ENCODE results near the gene RCL1.
"Not testable (repeated sequence)": the region's sequence is repeated elsewhere in the genome, so short reads cannot be mapped to it uniquely, and the experiment has no call there.

The RCL1 gene

GRCh38 chr9:4883326-4883873 lies 90.7 kb downstream of the RCL1 start:
- DNase-seq (ENCODE audit: low spot score) (no peak), FAIRE-seq (no peak)

DNA sequence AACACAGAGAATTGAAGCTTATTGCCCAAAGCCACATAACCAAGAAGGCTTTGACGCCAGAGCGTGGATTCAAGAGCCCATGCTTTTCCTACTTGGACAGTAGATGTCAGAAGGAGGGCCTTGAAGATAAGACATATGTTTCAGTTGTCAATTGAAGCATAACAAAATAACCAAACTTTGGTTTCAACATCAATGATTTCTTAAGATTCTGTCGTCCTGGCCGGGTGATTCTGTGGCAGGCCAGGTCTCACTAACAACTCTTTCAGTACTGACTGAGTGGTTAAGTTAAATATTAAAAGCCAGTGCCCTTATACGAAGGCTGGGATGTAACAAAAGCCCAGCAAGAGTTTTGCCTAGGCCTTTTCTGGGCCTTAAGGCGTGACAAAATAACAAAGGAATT lies 94.0 kb downstream of the RCL1 start:
- FAIRE-seq (no peak), DNase-seq (ENCODE audit: low spot score) (no peak)

DNA sequence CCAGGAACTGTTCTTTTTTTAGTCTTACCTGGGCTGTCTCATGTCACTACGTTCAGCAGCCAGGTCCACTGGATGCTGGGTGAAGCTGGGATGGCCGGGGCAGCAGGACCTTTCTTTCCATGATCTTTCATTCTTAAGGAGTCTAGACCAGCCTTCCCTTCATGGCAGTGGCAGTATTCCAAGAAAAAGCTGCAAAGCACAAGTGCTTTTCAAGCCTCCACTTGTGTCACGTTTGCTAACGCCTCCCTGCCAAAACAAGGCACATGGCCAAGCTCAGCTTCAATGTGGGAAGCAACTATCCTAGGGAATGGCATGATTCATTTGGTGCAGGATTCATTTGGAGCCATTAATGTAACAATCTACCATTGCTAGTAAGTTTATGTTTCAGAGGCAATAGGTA lies 94.8 kb downstream of the RCL1 start:
- FAIRE-seq (no peak), DNase-seq (ENCODE audit: low spot score) (no peak)

DNA sequence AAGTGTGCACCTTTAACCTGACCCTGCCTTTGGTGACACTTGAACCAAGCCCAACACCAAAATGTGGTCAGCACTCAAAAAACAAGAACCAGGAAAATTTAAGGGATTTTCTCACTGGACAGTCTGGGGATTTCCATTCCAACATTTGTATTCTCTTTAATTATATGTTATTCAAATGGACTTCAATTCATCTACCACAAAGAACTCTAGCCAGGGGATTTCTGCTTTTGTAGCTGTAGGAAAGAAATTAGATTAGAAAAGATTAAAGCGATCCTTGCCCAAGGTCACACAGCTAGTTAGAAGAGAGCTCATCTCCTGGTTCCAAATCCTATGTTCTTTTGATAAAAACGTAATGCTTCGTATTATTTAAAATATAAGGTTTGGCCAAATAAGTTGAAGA lies 97.5 kb downstream of the RCL1 start:
- FAIRE-seq, result no peak
- DNase-seq (ENCODE audit: low spot score), result no peak

DNA sequence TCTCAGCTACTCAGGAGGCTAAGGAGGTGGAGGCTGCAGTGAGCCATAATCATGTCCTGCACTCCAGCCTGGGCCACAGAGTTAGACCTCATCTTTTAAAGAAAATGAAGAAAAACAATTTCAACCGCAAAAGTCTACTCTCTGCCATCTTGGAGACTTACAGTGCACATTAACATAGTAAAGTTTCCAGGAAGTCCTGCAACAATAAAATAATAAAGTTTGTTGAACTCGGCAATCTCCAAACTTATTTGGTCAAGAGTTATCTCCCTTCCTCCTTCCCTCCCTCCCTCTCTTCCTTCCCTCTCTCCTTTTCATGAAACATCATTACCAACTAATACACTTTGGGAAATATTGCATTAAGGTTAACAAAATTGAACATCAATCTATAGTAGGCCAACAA lies 98.2 kb downstream of the RCL1 start:
- DNase-seq (ENCODE audit: low spot score), result no peak
- no peak for FAIRE-seq

DNA sequence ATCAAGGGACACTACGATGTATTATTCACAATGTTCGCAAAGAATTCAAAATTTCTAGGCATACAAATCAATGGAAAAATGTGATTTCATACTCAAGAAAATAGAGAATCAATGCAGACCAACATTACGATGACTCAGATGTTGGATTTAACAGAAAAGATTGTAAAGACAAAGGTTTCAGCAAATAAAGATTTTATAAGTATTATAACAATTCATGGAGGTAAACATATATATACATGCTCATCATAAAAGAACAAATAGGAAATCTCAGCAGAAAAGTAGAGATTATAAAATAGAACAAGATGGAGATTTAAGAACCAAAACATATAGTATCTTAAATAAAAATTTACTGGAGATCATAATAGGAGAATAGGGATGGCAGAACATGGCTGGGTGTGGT lies 98.9 kb downstream of the RCL1 start:
- DNase-seq (ENCODE audit: low spot score) (no peak), FAIRE-seq (no peak)

GRCh38 chr9:4892501-4893194 lies 99.9 kb downstream of the RCL1 start:
- FAIRE-seq, result no peak

GRCh38 chr9:4894076-4894475 lies 101.3 kb downstream of the RCL1 start:
- DNase-seq (ENCODE audit: low spot score) (no peak), FAIRE-seq (no peak)

More at GRCh38 chr9:4892501-4893194, 99.9 kb downstream of the RCL1 start:
- no peak for DNase-seq (ENCODE audit: low spot score)

GRCh38 chr9:4899853-4900252 lies 107.1 kb downstream of the RCL1 start:
- not testable (repeated sequence) for DNase-seq (ENCODE audit: low spot score); FAIRE-seq

GRCh38 chr9:4901401-4902134 lies 108.8 kb downstream of the RCL1 start:
- FAIRE-seq; DNase-seq (ENCODE audit: low spot score): not testable (repeated sequence)

DNA sequence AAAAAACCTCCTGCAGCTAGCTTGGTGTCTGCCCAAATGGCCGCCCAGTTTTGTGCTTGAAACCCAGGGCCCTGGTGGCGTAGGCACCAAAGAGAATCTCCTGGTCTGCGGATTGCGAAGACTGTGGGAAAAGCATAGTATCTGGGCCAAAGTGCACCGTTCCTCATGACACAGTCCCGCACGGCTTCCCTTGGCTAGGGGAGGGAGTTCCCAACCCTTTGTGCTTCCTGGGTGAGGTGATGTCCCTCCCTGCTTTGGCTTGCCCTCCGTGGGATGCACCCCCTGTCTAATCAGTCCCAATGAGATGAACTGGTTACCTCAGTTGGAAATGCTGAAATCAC lies 109.4 kb downstream of the RCL1 start:
- no peak for FAIRE-seq
- DNase-seq (ENCODE audit: low spot score), result no peak

GRCh38 chr9:4904322-4905134 lies 111.8 kb downstream of the RCL1 start:
- DNase-seq (ENCODE audit: low spot score) (no peak), FAIRE-seq (no peak)

GRCh38 chr9:4905135-4905490 lies 112.4 kb downstream of the RCL1 start:
- FAIRE-seq, result no peak
- no peak for DNase-seq (ENCODE audit: low spot score)

All from urothelium cell line (cell line).